BE2C (cell line): ENCODE data around the gene CALY.

Experiments used
- DNase-seq: peaks from one replicate; pipeline ENCODE4 v3.0.0-alpha.2; 2020
- H3K27me3 ChIP-seq: fragments of 250-450 bp; sonication (Bioruptor Pico); 2 replicates; pipeline ENCODE4 v1.5.1; 2020; ENCODE audit warnings: mild to moderate bottlenecking
- H3K36me3 ChIP-seq: fragments of 250-450 bp; sonication (Bioruptor Pico); 2 replicates; pipeline ENCODE4 v1.5.1; 2020; ENCODE audit warnings: mild to moderate bottlenecking
- H3K4me1 ChIP-seq: fragments of 250-450 bp; sonication (Bioruptor Pico); 2 replicates; pipeline ENCODE4 v1.5.1; 2020
- H3K4me3 ChIP-seq: 2 replicates; pipeline ENCODE4 v1.5.1; 2011; ENCODE audit warnings: low read depth, low read length
- H3K9me3 ChIP-seq: fragments of 250-450 bp; sonication (Bioruptor Pico); 2 replicates; pipeline ENCODE4 v1.5.1; 2020
- TF ChIP-seq, protein P1 (sequence below): IDR thresholded peaks from 2 replicates; pipeline ENCODE4 v1.5.1; 2012; ENCODE audit warnings: mild to moderate bottlenecking, low read depth, low read length

CALY gene

DNA sequence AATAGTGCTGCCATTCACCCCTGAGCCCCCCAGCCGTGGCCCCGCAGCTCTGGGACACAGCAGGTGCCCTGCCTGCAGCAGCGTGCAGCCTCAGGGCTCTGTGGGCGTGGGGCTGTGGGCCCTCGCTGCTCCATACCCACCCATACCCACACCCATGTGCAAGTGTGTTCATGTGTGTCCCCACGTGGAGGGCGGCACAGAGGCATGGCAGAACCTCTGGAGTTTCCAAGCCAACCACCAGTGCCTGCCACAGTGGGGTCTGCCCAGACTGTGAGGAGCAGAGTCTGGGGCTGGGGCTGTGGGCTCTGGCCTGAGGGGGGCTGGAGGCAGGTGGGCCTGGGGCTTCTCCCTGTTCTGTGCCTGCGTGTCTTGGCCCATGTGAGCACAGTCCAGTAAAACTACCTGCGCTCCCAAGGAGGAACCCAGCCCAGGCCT, 12.9 kb upstream of the CALY start:
- H3K9me3 ChIP-seq, result no peaks in the 10 kb centered on the region
- H3K4me3 ChIP-seq, result no peak overlapping the region
- DNase-seq, result no peak
- H3K27me3 ChIP-seq, result no peaks in the 10 kb centered on the region; the same call in 1 of the 2 replicates
- H3K36me3 ChIP-seq, result no peaks in the 10 kb centered on the region
- TF ChIP-seq, protein P1, sequence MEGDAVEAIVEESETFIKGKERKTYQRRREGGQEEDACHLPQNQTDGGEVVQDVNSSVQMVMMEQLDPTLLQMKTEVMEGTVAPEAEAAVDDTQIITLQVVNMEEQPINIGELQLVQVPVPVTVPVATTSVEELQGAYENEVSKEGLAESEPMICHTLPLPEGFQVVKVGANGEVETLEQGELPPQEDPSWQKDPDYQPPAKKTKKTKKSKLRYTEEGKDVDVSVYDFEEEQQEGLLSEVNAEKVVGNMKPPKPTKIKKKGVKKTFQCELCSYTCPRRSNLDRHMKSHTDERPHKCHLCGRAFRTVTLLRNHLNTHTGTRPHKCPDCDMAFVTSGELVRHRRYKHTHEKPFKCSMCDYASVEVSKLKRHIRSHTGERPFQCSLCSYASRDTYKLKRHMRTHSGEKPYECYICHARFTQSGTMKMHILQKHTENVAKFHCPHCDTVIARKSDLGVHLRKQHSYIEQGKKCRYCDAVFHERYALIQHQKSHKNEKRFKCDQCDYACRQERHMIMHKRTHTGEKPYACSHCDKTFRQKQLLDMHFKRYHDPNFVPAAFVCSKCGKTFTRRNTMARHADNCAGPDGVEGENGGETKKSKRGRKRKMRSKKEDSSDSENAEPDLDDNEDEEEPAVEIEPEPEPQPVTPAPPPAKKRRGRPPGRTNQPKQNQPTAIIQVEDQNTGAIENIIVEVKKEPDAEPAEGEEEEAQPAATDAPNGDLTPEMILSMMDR, result no peak
- no peaks in the 10 kb centered on the region; the same call in 1 of the 2 replicates for H3K4me1 ChIP-seq

DNA sequence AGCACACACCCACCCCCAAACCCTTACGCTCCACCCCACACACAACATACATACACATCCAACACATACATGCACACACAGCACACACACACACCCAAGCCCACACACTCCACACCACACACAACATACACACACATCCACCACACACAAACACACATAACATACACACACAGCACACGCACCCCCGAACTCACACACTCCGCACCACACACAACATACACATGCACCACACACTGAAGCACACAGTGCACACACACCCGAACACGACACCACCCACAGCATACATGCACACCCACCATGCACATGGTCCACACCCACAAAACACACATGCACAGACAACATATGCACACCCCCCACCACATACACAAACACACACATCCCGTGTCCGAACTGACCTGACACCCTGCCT, 12.5 kb upstream of the CALY start:
- Histone ChIP-seq H3K36me3 (no peaks in the 10 kb centered on the region), H3K9me3 (no peaks in the 10 kb centered on the region), H3K4me3 (no peak overlapping the region), H3K27me3 (no peaks in the 10 kb centered on the region; the same call in 1 of the 2 replicates), H3K4me1 (no peaks in the 10 kb centered on the region; the same call in 1 of the 2 replicates)
- TF ChIP-seq, protein P1, result no peak
- no peak for DNase-seq

DNA sequence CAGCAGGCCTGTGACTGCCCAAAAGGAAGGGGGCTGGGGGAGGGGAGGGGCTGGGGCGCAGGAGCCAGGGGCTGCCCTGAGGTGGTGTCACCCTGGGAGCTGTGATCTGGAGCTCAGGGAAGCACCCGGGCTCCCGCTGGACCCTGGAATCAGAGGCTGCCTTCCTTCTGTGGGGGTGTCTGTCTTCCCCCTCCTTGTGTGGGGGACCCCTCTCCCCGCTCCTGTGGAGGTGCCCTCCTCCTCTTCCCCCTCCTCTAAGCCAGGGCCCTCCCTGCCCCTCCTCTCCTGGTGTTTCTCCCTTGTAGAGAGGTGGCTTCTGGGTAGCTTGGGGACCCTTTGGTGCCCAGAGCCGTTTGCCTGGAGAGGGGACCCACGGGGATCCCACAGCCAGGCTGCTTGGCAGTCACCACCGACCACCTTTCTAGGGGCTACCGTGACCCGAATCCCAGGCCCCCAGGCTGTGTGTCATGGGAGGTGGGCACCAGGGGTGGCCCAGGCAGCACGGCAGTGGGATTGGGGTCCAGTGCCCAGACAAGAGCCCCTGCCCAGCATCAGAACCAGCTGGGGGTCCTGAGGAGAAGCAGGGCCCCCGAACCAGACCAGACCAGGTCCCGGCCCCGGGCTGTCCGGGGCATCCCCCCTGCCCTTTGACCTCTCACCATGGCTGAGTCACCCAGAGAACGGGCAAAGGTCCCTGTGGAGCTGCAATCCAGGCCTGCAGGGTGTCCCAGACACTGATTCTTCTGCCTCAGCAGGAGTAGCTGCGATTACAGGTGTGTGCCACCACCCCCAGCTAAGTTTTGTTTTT, 11.2 kb upstream of the CALY start:
- Histone ChIP-seq H3K27me3 (no peaks in the 10 kb centered on the region; the same call in none of the 2 replicates), H3K9me3 (no peaks in the 10 kb centered on the region), H3K4me3 (no peak overlapping the region), H3K4me1 (no peaks in the 10 kb centered on the region; the same call in 1 of the 2 replicates), H3K36me3 (no peaks in the 10 kb centered on the region)
- DNase-seq, result no peak
- TF ChIP-seq, protein P1, result no peak

DNA sequence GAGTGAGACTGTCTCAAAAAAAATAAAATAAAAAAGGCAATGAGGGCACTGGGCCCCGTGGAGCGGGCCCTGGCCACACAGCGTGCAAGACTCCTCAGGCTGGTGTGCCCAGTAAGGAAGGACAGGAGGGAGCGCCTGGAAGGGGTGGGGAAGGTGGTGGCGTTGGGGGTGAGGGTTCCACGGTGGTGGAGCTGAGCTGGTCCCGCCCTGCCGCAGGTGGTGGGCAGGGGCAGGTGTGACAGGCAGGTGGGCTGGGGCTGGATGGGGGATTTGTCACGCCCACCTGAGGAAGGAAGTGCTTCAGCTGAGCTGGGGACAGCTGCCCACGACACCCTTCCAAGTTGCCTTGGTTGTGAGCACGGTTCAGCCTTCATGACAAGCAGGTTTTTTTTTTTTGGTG, 9.7 kb upstream of the CALY start:
- peaks cover 4% of the 10 kb centered on the region for H3K27me3 ChIP-seq
- H3K4me1 ChIP-seq, result no peaks in the 10 kb centered on the region; the same call in 1 of the 2 replicates
- H3K9me3 ChIP-seq, result no peaks in the 10 kb centered on the region
- TF ChIP-seq, protein P1, result no peak
- no peak for DNase-seq
- no peak overlapping the region for H3K4me3 ChIP-seq
- H3K36me3 ChIP-seq, result no peaks in the 10 kb centered on the region

DNA sequence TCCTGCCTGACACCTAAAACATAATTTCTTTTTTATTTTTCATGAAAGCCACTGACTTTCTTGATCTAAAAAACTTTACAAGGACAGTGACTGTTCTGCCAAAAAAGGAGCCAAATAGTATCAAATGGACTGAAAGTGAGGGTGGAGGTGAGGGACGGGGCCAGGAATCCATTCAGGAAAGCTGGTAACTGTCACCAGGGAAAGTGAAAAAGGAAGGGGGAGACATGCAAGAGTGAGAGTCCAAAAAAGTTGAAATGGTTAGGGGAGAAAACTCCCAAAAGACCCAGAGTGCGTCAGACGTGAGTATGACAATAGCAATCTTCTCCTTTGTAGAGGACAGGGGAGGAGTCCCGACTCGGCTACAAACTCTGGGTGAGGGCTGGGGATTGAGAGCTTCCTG, 7.5 kb upstream of the CALY start:
- no peak for DNase-seq
- peaks cover 4% of the 10 kb centered on the region for H3K27me3 ChIP-seq
- no peak overlapping the region for H3K4me3 ChIP-seq
- no peaks in the 10 kb centered on the region for H3K9me3 ChIP-seq
- H3K4me1 ChIP-seq, result no peaks in the 10 kb centered on the region; the same call in 1 of the 2 replicates
- TF ChIP-seq, protein P1, result no peak
- H3K36me3 ChIP-seq, result no peaks in the 10 kb centered on the region

DNA sequence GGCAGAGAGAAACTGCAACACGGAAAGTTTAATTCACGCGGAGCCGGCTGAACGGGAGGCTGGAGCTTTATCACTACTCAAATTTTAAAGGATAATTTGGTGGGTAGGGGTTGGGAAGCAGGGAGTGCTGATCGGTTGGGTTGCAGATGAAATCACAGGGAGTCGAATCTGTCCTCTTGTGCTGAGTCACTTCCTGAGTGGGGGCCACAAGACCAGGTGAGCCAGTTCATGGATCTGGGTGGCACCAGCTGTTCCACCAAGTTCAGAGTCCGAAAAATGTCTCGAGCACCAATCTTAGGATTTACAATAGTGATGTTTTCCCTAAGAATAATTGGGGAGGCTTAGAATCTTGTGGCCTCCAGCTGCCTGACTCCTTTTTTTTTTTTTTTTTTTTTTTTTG, 6.9 kb upstream of the CALY start:
- Histone ChIP-seq H3K4me3 (no peak overlapping the region), H3K4me1 (no peaks in the 10 kb centered on the region; the same call in 1 of the 2 replicates), H3K27me3 (peaks cover 4% of the 10 kb centered on the region), H3K9me3 (no peaks in the 10 kb centered on the region), H3K36me3 (no peaks in the 10 kb centered on the region)
- no peak for DNase-seq
- TF ChIP-seq, protein P1, result no peak
